KG1 (cell line): Measurements from ENCODE around the gene CT45A9.
"Not testable (repeated sequence)": the region's sequence is repeated elsewhere in the genome, so short reads cannot be mapped to it uniquely, and the experiment has no call there.

ENCODE experiments used
- DNase-seq: peaks from one replicate; lab custom pipeline; 2025; lab: John Stamatoyannopoulos, UW

CT45A9 gene

GRCh38 chrX:135871712-135872111, at the start of gene CT45A9:
CT45A9 (minus strand) TSS chrX:135871812; CDS start chrX:135868061, 3,751 bp downstream.
- DNase-seq, result not testable (repeated sequence)

- DNase-seq, result not testable (repeated sequence)
These were observed 48.9 kb upstream of the CT45A9 start for GRCh38 chrX:135920516-135920915.

GRCh38 chrX:135914404-135914803, 42.8 kb upstream of the CT45A9 start:
- no peak for DNase-seq

GRCh38 chrX:135910251-135910650, 38.6 kb upstream of the CT45A9 start:
- no peak for DNase-seq

- no peak for DNase-seq
These were observed 21.7 kb upstream of the CT45A9 start, which contains the start of the genes CT45A10 and SAGE1 for GRCh38 chrX:135893294-135893817. CT45A10 (minus strand) TSS chrX:135893444; CDS start chrX:135885344, 8,100 bp downstream. SAGE1 (plus strand) TSS chrX:135893716; CDS start chrX:135896243, 2,527 bp downstream.

- no peak for DNase-seq
These were observed 21.2 kb upstream of the CT45A9 start for GRCh38 chrX:135892781-135893180.

GRCh38 chrX:135890087-135890585, 18.5 kb upstream of the CT45A9 start:
- DNase-seq, result no peak

GRCh38 chrX:135888976-135889375, 17.4 kb upstream of the CT45A9 start:
- DNase-seq, result not testable (repeated sequence)

GRCh38 chrX:135888230-135888629, 16.6 kb upstream of the CT45A9 start:
- not testable (repeated sequence) for DNase-seq

GRCh38 chrX:135882741-135883140, 11.1 kb upstream of the CT45A9 start:
- DNase-seq, result not testable (repeated sequence)

- DNase-seq, result not testable (repeated sequence)
These were observed 17.2 kb downstream of the CT45A9 start, which contains the start of gene CT45A8 for GRCh38 chrX:135854438-135854837. CT45A8 (minus strand) TSS chrX:135854538; CDS start chrX:135850783, 3,755 bp downstream.

- not testable (repeated sequence) for DNase-seq
These were observed 34.4 kb downstream of the CT45A9 start, which contains the start of gene CT45A7 for GRCh38 chrX:135837180-135837579. CT45A7 (minus strand) TSS chrX:135837280; CDS start chrX:135833533, 3,747 bp downstream.

GRCh38 chrX:135819912-135820311, 51.7 kb downstream of the CT45A9 start, which contains the start of gene CT45A2:
CT45A2 (minus strand) TSS chrX:135820012; CDS start chrX:135816265, 3,747 bp downstream.
- not testable (repeated sequence) for DNase-seq
